GM18858 (cell line): Measurements from ENCODE around the gene LIMS1.
A peak's percentile ranks its signal among the peaks of the same experiment; 100 is the strongest.
"Not testable (repeated sequence)": the region's sequence is repeated elsewhere in the genome, so short reads cannot be mapped to it uniquely, and the experiment has no call there.

ENCODE experiments used
- ATAC-seq: cut with Tn5 transposase; IDR thresholded peaks from one replicate; pipeline ENCODE4 v1.9.1; 2021; ENCODE audit not compliant: unreplicated experiment

The LIMS1 gene

GRCh38 chr2:108548208-108549003 is 14.1 kb downstream of the LIMS1 start:
- ATAC-seq: no peak

GRCh38 chr2:108552566-108552965 is 18.3 kb downstream of the LIMS1 start:
- ATAC-seq: no peak

GRCh38 chr2:108553209-108553919 is 19.1 kb downstream of the LIMS1 start:
- ATAC-seq: no peak

GRCh38 chr2:108554528-108554927 is 20.3 kb downstream of the LIMS1 start:
- no peak for ATAC-seq

GRCh38 chr2:108555572-108555971 is 21.3 kb downstream of the LIMS1 start:
- no peak for ATAC-seq

- not testable (repeated sequence) for ATAC-seq
Measured at GRCh38 chr2:108556581-108556980, 22.3 kb downstream of the LIMS1 start.

- ATAC-seq: no peak
Measured at GRCh38 chr2:108560241-108560811, 26.1 kb downstream of the LIMS1 start.

- ATAC-seq: no peak
Measured at GRCh38 chr2:108560895-108561530, 26.7 kb downstream of the LIMS1 start.

- ATAC-seq: no peak
Measured at GRCh38 chr2:108562274-108562673, 28.0 kb downstream of the LIMS1 start.

- ATAC-seq: no peak
Measured at GRCh38 chr2:108564510-108564909, 30.2 kb downstream of the LIMS1 start.

GRCh38 chr2:108565778-108566375 is 31.6 kb downstream of the LIMS1 start:
- ATAC-seq: peak; percentile 63

GRCh38 chr2:108570416-108570815 is 36.1 kb downstream of the LIMS1 start:
- no peak for ATAC-seq

- no peak for ATAC-seq
Measured at GRCh38 chr2:108571286-108571685, 37.0 kb downstream of the LIMS1 start.

- ATAC-seq: no peak
Measured at GRCh38 chr2:108573061-108573460, 38.8 kb downstream of the LIMS1 start.

- ATAC-seq: no peak
Measured at GRCh38 chr2:108574332-108574731, 40.1 kb downstream of the LIMS1 start.

- ATAC-seq: peak; percentile 73
Measured at GRCh38 chr2:108575132-108575966, 41.1 kb downstream of the LIMS1 start.

- ATAC-seq: no peak
Measured at GRCh38 chr2:108577099-108577498, 42.8 kb downstream of the LIMS1 start.

- ATAC-seq: no peak
Measured at GRCh38 chr2:108579623-108580022, 45.4 kb downstream of the LIMS1 start.

GRCh38 chr2:108580050-108580449 is 45.8 kb downstream of the LIMS1 start:
- ATAC-seq: no peak

- ATAC-seq: peak; percentile 82
Measured at GRCh38 chr2:108583903-108584520, 49.7 kb downstream of the LIMS1 start.
